ENCODE data around the gene CTNNA2.

GRCh38 chr2:80209458-80209857 is 696.6 kb downstream of the CTNNA2 start:
- TF ChIP-seq SIN3A (IDR thresholded peaks at IDR 0.05; ENCODE audit: borderline replicate concordance, insufficient read depth, low read length) (no peak), POLR2AphosphoS5 (IDR thresholded peaks at IDR 0.05; ENCODE audit: low read depth, low read length) (no peak), REST (IDR thresholded peaks at IDR 0.05; ENCODE audit: insufficient read depth in 1 of 2, low read depth in 2 of 2, low read length in 2 of 2) (no peak)
